Measurements from ENCODE around the gene DTX1. TPM values are rescaled to one million over a fixed set of nuclear protein-coding genes. Genes with fewer than 3 reads are reported as not detected.

Gene DTX1
- total and polyA plus RNA-seq, 4 donors = 1.3 to 4.9 (median 2.2) TPM

DNA sequence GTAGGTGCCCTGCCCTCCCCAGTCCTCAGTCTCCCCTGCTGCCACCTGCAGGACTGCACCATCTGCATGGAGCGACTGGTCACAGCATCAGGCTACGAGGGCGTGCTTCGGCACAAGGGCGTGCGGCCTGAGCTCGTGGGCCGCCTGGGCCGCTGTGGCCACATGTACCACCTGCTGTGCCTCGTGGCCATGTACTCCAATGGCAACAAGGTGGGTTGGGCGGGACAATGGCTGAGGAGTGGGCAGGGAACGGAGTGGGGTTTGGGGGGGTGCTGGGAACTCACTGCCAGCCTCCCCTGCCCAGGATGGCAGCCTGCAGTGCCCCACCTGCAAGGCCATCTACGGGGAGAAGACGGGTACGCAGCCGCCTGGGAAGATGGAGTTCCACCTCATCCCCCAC, 38.2 kb downstream of the DTX1 start:
- Histone ChIP-seq H3K4me3 (no peak overlapping the region), H3K9ac (ENCODE audit: insufficient read depth in 1 of 2, low read length in 2 of 2) (no peak overlapping the region), H3K36me3 (ENCODE audit: control insufficient read depth in 4 of 4, insufficient read depth in 4 of 4, low read length in 4 of 4) (no peaks in the 10 kb centered on the region), H3K27ac (ENCODE audit: low read depth in 1 of 2, low read length in 1 of 2) (no peak overlapping the region), H3K9me3 (ENCODE audit: control insufficient read depth in 4 of 4, insufficient read depth in 3 of 4, low read length in 3 of 4) (no peaks in the 10 kb centered on the region), H3K4me1 (ENCODE audit: control insufficient read depth in 5 of 5, insufficient read depth in 5 of 5, low read length in 5 of 5) (peaks cover 0 to 7% (median 0%) of the 10 kb centered on the region in 5 donors), H3K27me3 (ENCODE audit: control insufficient read depth in 3 of 3, insufficient read depth in 3 of 3, low read length in 2 of 3) (peaks cover 0 to 10% (median 7%) of the 10 kb centered on the region in 3 donors)
- WGBS, 2 donors = 88 to 93% methylated on average over 16 of the region's 16 CpGs
- no peak for ATAC-seq (ENCODE audit: insufficient read depth, low FRiP score)
- no peak for DNase-seq
- TF ChIP-seq, protein P1, sequence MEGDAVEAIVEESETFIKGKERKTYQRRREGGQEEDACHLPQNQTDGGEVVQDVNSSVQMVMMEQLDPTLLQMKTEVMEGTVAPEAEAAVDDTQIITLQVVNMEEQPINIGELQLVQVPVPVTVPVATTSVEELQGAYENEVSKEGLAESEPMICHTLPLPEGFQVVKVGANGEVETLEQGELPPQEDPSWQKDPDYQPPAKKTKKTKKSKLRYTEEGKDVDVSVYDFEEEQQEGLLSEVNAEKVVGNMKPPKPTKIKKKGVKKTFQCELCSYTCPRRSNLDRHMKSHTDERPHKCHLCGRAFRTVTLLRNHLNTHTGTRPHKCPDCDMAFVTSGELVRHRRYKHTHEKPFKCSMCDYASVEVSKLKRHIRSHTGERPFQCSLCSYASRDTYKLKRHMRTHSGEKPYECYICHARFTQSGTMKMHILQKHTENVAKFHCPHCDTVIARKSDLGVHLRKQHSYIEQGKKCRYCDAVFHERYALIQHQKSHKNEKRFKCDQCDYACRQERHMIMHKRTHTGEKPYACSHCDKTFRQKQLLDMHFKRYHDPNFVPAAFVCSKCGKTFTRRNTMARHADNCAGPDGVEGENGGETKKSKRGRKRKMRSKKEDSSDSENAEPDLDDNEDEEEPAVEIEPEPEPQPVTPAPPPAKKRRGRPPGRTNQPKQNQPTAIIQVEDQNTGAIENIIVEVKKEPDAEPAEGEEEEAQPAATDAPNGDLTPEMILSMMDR (IDR thresholded peaks at IDR 0.05; ENCODE audit: control extremely low read depth, extremely low read depth) = no peak

DNA sequence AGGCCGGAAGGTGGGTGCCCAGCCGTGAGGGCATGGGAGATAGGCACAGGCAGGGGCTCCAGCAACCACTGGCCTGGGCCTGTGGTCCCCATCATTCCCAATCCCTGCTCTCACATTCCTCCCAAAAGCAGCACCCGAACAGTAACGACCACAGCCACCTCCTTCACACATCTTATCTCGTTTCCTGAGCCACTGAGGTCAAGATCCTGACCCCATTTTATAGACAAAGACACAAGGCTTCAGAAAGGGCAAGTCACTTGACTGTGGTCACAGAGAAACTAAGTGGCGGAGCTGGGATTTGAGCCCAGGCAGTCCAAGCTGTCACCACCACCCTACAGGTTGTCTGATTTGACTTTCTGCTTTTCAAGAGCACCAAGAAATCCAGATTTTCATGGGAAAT, 38.9 kb downstream of the DTX1 start:
- no peak for DNase-seq
- TF ChIP-seq, protein P1 (IDR thresholded peaks at IDR 0.05; ENCODE audit: control extremely low read depth, extremely low read depth) = no peak
- peaks cover 0 to 7% (median 0%) of the 10 kb centered on the region in 5 donors for H3K4me1 ChIP-seq (ENCODE audit: control insufficient read depth in 5 of 5, insufficient read depth in 5 of 5, low read length in 5 of 5)
- ATAC-seq (ENCODE audit: insufficient read depth, low FRiP score) = no peak
- no peaks in the 10 kb centered on the region for H3K36me3 ChIP-seq (ENCODE audit: control insufficient read depth in 4 of 4, insufficient read depth in 4 of 4, low read length in 4 of 4)
- H3K27me3 ChIP-seq (ENCODE audit: control insufficient read depth in 3 of 3, insufficient read depth in 3 of 3, low read length in 2 of 3) = peaks cover 0 to 10% (median 7%) of the 10 kb centered on the region in 3 donors
- H3K9me3 ChIP-seq (ENCODE audit: control insufficient read depth in 4 of 4, insufficient read depth in 3 of 4, low read length in 3 of 4) = no peaks in the 10 kb centered on the region
- H3K9ac ChIP-seq (ENCODE audit: insufficient read depth in 1 of 2, low read length in 2 of 2) = no peak overlapping the region
- peak overlapping the region in 1 of 2 donors; percentile 2 for H3K27ac ChIP-seq (ENCODE audit: low read depth in 1 of 2, low read length in 1 of 2)
- 40 to 54% methylated on average over 6 of the region's 6 CpGs for WGBS, 2 donors
- H3K4me3 ChIP-seq = no peak overlapping the region

DNA sequence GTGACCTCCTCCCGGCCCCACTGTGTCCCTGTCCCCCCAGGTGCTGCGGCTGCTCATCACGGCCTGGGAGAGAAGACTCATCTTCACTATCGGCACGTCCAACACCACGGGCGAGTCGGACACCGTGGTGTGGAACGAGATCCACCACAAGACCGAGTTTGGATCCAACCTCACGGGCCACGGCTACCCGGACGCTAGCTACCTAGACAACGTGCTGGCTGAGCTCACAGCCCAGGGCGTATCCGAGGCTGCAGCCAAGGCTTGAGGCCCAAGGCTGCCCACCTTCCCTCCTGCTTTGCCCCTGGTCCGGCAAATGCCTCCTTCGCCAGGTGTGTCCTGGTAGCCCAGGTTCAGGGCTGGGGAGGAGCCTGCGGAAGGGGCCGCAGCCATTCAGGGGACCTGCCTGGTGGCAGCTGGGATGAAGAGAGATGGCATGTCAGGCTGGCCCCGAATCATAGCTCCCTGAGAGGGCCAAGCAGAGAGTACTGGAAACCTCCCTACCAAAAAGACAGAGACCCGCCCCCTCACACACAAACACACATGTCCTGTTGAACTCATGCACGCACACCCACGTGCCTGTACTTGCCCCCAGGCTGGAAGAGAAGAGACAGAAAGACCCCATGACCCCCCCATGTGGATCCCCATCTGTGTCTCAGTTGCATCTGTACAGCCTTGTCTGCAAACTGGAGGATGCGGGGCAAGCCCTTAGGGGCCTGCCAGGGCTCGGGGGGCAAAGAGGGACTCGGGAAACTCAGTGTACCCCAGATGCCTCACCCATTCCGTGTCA, 40.3 kb downstream of the DTX1 start:
- H3K4me1 ChIP-seq (ENCODE audit: control insufficient read depth in 5 of 5, insufficient read depth in 5 of 5, low read length in 5 of 5) = peaks cover 0 to 7% (median 0%) of the 10 kb centered on the region in 5 donors
- H3K27me3 ChIP-seq (ENCODE audit: control insufficient read depth in 3 of 3, insufficient read depth in 3 of 3, low read length in 2 of 3) = peaks cover 0 to 6% (median 4%) of the 10 kb centered on the region in 3 donors
- DNase-seq (no peak), ATAC-seq (ENCODE audit: insufficient read depth, low FRiP score) (no peak)
- H3K9ac ChIP-seq (ENCODE audit: insufficient read depth in 1 of 2, low read length in 2 of 2) = no peak overlapping the region
- 90% methylated on average over 30 of the region's 30 CpGs for WGBS, 2 donors
- no peak overlapping the region for H3K4me3 ChIP-seq
- H3K36me3 ChIP-seq (ENCODE audit: control insufficient read depth in 4 of 4, insufficient read depth in 4 of 4, low read length in 4 of 4) = no peaks in the 10 kb centered on the region
- TF ChIP-seq, protein P1 (IDR thresholded peaks at IDR 0.05; ENCODE audit: control extremely low read depth, extremely low read depth) = no peak
- H3K9me3 ChIP-seq (ENCODE audit: control insufficient read depth in 4 of 4, insufficient read depth in 3 of 4, low read length in 3 of 4) = no peaks in the 10 kb centered on the region
- no peak overlapping the region for H3K27ac ChIP-seq (ENCODE audit: low read depth in 1 of 2, low read length in 1 of 2)

Measured in lung (tissue), 12 donors.